ENCODE data around the gene DCAF7.

DCAF7 gene

GRCh38 chr17:63633742-63634141, 83.5 kb downstream of the DCAF7 start:
- DNase-seq (ENCODE audit: extremely low spot score): no peak
- ChIA-PET CTCF (interaction anchor here (0.6 to 1.2 kb wide), 3 partner anchors 12 to 551 kb away, joined by 3 to 4 read pairs (median 3); partner anchors contain the start of genes FTSJ3 and MAP3K3), POLR2A (interaction anchor here (2.3 kb wide), 1 partner anchor 12 kb away, joined by 12 read pairs; the partner anchor contains the start of gene MAP3K3)
- no peak for TF ChIP-seq ELF4 (IDR thresholded peaks at IDR 0.05)
- TF ChIP-seq SUZ12 (IDR thresholded peaks at IDR 0.05): no peak
- no peak for TF ChIP-seq L3MBTL2 (conservative IDR thresholded peaks at IDR 0.05)
- TF ChIP-seq ARNT (IDR thresholded peaks at IDR 0.05): no peak
- no peak for TF ChIP-seq FOXM1 (IDR thresholded peaks at IDR 0.05; ENCODE audit: borderline replicate concordance)

GRCh38 chr17:63634163-63634562, 83.9 kb downstream of the DCAF7 start:
- CTCF ChIA-PET: interaction anchor here (0.6 to 1.2 kb wide), 3 partner anchors 12 to 552 kb away, joined by 3 to 4 read pairs (median 3); partner anchors contain the start of genes FTSJ3 and MAP3K3
- no peak for DNase-seq (ENCODE audit: extremely low spot score)
- TF ChIP-seq HDGF (IDR thresholded peaks at IDR 0.05; ENCODE audit: borderline replicate concordance) (no peak), SP1 (IDR thresholded peaks at IDR 0.05) (no peak), NFRKB (IDR thresholded peaks at IDR 0.05) (no peak), FOXA1 (IDR thresholded peaks at IDR 0.05) (no peak), FOXK2 (IDR thresholded peaks at IDR 0.05) (no peak), ARNT (IDR thresholded peaks at IDR 0.05) (no peak), ELF4 (IDR thresholded peaks at IDR 0.05) (no peak)
- POLR2A ChIA-PET: interaction anchor here (2.3 kb wide), 1 partner anchor 13 kb away, joined by 12 read pairs; the partner anchor contains the start of gene MAP3K3

GRCh38 chr17:63634816-63635215, 84.5 kb downstream of the DCAF7 start:
- ChIA-PET CTCF (interaction anchor here (0.7 to 1.1 kb wide), 2 partner anchors 23 to 193 kb away, joined by 3 to 4 read pairs; partner anchors contain the start of gene FTSJ3), POLR2A (no interaction called here)
- TF ChIP-seq CTBP1 (IDR thresholded peaks at IDR 0.05; ENCODE audit: borderline replicate concordance) (no peak), SUZ12 (IDR thresholded peaks at IDR 0.05) (no peak), BHLHE40 (IDR thresholded peaks at IDR 0.05; ENCODE audit: borderline replicate concordance) (no peak), FOXA1 (IDR thresholded peaks at IDR 0.05) (no peak), SP1 (IDR thresholded peaks at IDR 0.05) (no peak)
- no peak for DNase-seq (ENCODE audit: extremely low spot score)

GRCh38 chr17:63635290-63635689, 85.0 kb downstream of the DCAF7 start:
- TF ChIP-seq NFRKB (IDR thresholded peaks at IDR 0.05): no peak
- no peak for TF ChIP-seq HDGF (IDR thresholded peaks at IDR 0.05; ENCODE audit: borderline replicate concordance)
- TF ChIP-seq LEF1 (IDR thresholded peaks at IDR 0.05; ENCODE audit: borderline replicate concordance): no peak
- TF ChIP-seq ZNF384 (IDR thresholded peaks at IDR 0.05): no peak
- TF ChIP-seq FOXK2 (IDR thresholded peaks at IDR 0.05): no peak
- TF ChIP-seq FOXM1 (IDR thresholded peaks at IDR 0.05; ENCODE audit: borderline replicate concordance): no peak
- TF ChIP-seq SUZ12 (IDR thresholded peaks at IDR 0.05): no peak
- no peak for TF ChIP-seq ARNT (IDR thresholded peaks at IDR 0.05)
- TF ChIP-seq ELF4 (IDR thresholded peaks at IDR 0.05): no peak
- no peak for TF ChIP-seq BHLHE40 (IDR thresholded peaks at IDR 0.05; ENCODE audit: borderline replicate concordance)
- TF ChIP-seq PKNOX1 (IDR thresholded peaks at IDR 0.05): no peak
- no peak for TF ChIP-seq FOXA1 (IDR thresholded peaks at IDR 0.05)
- TF ChIP-seq TARDBP (IDR thresholded peaks at IDR 0.05): no peak
- no peak for TF ChIP-seq L3MBTL2 (conservative IDR thresholded peaks at IDR 0.05)
- POLR2A ChIA-PET: no interaction called here
- no peak for DNase-seq (ENCODE audit: extremely low spot score)
- CTCF ChIA-PET: interaction anchor here (0.7 kb wide), 1 partner anchor 23 kb away, joined by 4 read pairs; no protein-coding TSS in a partner anchor

GRCh38 chr17:63635787-63636186, 85.5 kb downstream of the DCAF7 start:
- DNase-seq (ENCODE audit: extremely low spot score): no peak
- ChIA-PET POLR2A (interaction anchor here (1.9 kb wide), 1 partner anchor 9 kb away, joined by 4 read pairs; no protein-coding TSS in a partner anchor), CTCF (no interaction called here)
- no peak for TF ChIP-seq FOXK2 (IDR thresholded peaks at IDR 0.05)
- no peak for TF ChIP-seq FOXA1 (IDR thresholded peaks at IDR 0.05)
- TF ChIP-seq NFRKB (IDR thresholded peaks at IDR 0.05): no peak
- no peak for TF ChIP-seq LEF1 (IDR thresholded peaks at IDR 0.05; ENCODE audit: borderline replicate concordance)
- no peak for TF ChIP-seq ZNF384 (IDR thresholded peaks at IDR 0.05)
- TF ChIP-seq ARNT (IDR thresholded peaks at IDR 0.05): no peak
- no peak for TF ChIP-seq CTBP1 (IDR thresholded peaks at IDR 0.05; ENCODE audit: borderline replicate concordance)
- no peak for TF ChIP-seq SP1 (IDR thresholded peaks at IDR 0.05)
- no peak for TF ChIP-seq PKNOX1 (IDR thresholded peaks at IDR 0.05)

- CTCF ChIA-PET: no interaction called here
Measured at GRCh38 chr17:63639125-63639524, 88.8 kb downstream of the DCAF7 start.

More at GRCh38 chr17:63639125-63639524, 88.8 kb downstream of the DCAF7 start:
- DNase-seq (ENCODE audit: extremely low spot score): no peak
- POLR2A ChIA-PET: no interaction called here
- TF ChIP-seq ELF4 (IDR thresholded peaks at IDR 0.05): no peak
- no peak for TF ChIP-seq TARDBP (IDR thresholded peaks at IDR 0.05)
- no peak for TF ChIP-seq ZNF384 (IDR thresholded peaks at IDR 0.05)
- TF ChIP-seq HDGF (IDR thresholded peaks at IDR 0.05; ENCODE audit: borderline replicate concordance): no peak
- TF ChIP-seq FOXA1 (IDR thresholded peaks at IDR 0.05): no peak
- TF ChIP-seq PKNOX1 (IDR thresholded peaks at IDR 0.05): no peak
- no peak for TF ChIP-seq FOXK2 (IDR thresholded peaks at IDR 0.05)
- TF ChIP-seq SP1 (IDR thresholded peaks at IDR 0.05): no peak
- no peak for TF ChIP-seq L3MBTL2 (conservative IDR thresholded peaks at IDR 0.05)
